WTC11 (cell line): Measurements from ENCODE around the gene IKZF2. TPM values are rescaled to one million over a fixed set of nuclear protein-coding genes. Genes with fewer than 3 reads are reported as not detected.

Experiments used
- ATAC-seq: fragments of 200-7000 bp; cut with Tn5 transposase; 2 replicates; pipeline ENCODE4 v1.10.0; 2021; ENCODE audit warnings: mild to moderate bottlenecking, moderate library complexity
- CTCF ChIA-PET: fragments of 300-600 bp; sonication (Branson Sonifier 250); formaldehyde crosslinking; loops from one replicate; lab custom pipeline; 2021; ENCODE audit warnings: antibody characterized with exemption; lab: Charles Lee
- POLR2A ChIA-PET: fragments of 350-600 bp; sonication (Branson Sonifier 250); formaldehyde crosslinking; loops from one replicate; lab custom pipeline; 2021; ENCODE audit warnings: antibody characterized with exemption; lab: Charles Lee
- DNase-seq: peaks from one replicate; pipeline ENCODE4 v3.0.0; 2021; ENCODE audit warnings: low spot score
- H3K27ac Mint-ChIP-seq: 2 replicates; pipeline ENCODE4 v1.8.0; 2021; ENCODE audit warnings: mixed read lengths
- H3K27me3 Mint-ChIP-seq: 2 replicates; pipeline ENCODE4 v1.8.0; 2021; ENCODE audit warnings: low read depth, mild to moderate bottlenecking, moderate library complexity, mixed read lengths
- H3K36me3 Mint-ChIP-seq: 2 replicates; pipeline ENCODE4 v1.8.0; 2021; ENCODE audit warnings: mixed read lengths
- H3K4me1 Mint-ChIP-seq: 2 replicates; pipeline ENCODE4 v1.8.0; 2022; ENCODE audit warnings: mixed read lengths
- H3K4me3 Mint-ChIP-seq: 2 replicates; pipeline ENCODE4 v1.8.0; 2021; ENCODE audit warnings: mild to moderate bottlenecking, moderate library complexity, mixed read lengths
- H3K9me3 Mint-ChIP-seq: 2 replicates; pipeline ENCODE4 v1.8.0; 2021; ENCODE audit warnings: mixed read lengths
- AR ChIP-seq: fragments of 250-450 bp; sonication (Bioruptor Pico); IDR thresholded peaks from 2 replicates; pipeline ENCODE4 v1.9.0; 2021; ENCODE audit warnings: mild to moderate bottlenecking
- CDX4 ChIP-seq: fragments of 250-450 bp; sonication (Bioruptor Pico); IDR thresholded peaks from 2 replicates; pipeline ENCODE4 v1.9.0; 2021; ENCODE audit warnings: moderate library complexity, mild to moderate bottlenecking, inconsistent platforms, borderline replicate concordance
- CTCF ChIP-seq: fragments of 200-600 bp; IDR thresholded peaks from 2 replicates; pipeline ENCODE4 v1.8.0; 2022; ENCODE audit warnings: antibody characterized with exemption
- ERG ChIP-seq: fragments of 250-450 bp; sonication (Bioruptor Pico); IDR thresholded peaks from 2 replicates; pipeline ENCODE4 v1.8.0; 2021; ENCODE audit warnings: mild to moderate bottlenecking
- ESRRA ChIP-seq: sonication (generic); formaldehyde crosslinking; IDR thresholded peaks from 2 replicates; pipeline ENCODE4 v1.8.1; 2022; ENCODE audit warnings: mild to moderate bottlenecking, missing genetic modification reagents, borderline replicate concordance
- ETV6 ChIP-seq: sonication (generic); formaldehyde crosslinking; IDR thresholded peaks from 2 replicates; pipeline ENCODE4 v1.8.1; 2022; ENCODE audit warnings: mild to moderate bottlenecking, missing genetic modification reagents
- FOXJ3 ChIP-seq: sonication (generic); formaldehyde crosslinking; IDR thresholded peaks from 2 replicates; pipeline ENCODE4 v1.9.0; 2021; ENCODE audit warnings: missing genetic modification reagents, mild to moderate bottlenecking, borderline replicate concordance
- GRHL2 ChIP-seq: fragments of 250-450 bp; sonication (Bioruptor Pico); IDR thresholded peaks from 2 replicates; pipeline ENCODE4 v1.8.0; 2022; ENCODE audit warnings: mild to moderate bottlenecking, moderate library complexity; ENCODE audit not compliant: insufficient replicate concordance, severe bottlenecking
- GTF2I ChIP-seq: fragments of 250-450 bp; sonication (Bioruptor Pico); conservative IDR thresholded peaks from 2 replicates; pipeline ENCODE4 v1.4.0; 2021; ENCODE audit warnings: mild to moderate bottlenecking
- HMGA2 ChIP-seq: fragments of 250-450 bp; sonication (Bioruptor Pico); IDR thresholded peaks from 2 replicates; pipeline ENCODE4 v1.4.0; 2021; ENCODE audit warnings: mild to moderate bottlenecking, moderate library complexity
- MAX ChIP-seq: sonication (generic); formaldehyde crosslinking; IDR thresholded peaks from 2 replicates; pipeline ENCODE4 v1.8.0; 2022; ENCODE audit warnings: mild to moderate bottlenecking, missing genetic modification reagents
- NR1H2 ChIP-seq: sonication (generic); formaldehyde crosslinking; IDR thresholded peaks from 2 replicates; pipeline ENCODE4 v1.9.0; 2021; ENCODE audit warnings: mild to moderate bottlenecking, moderate library complexity, missing genetic modification reagents
- PRRX2 ChIP-seq: fragments of 250-450 bp; sonication (Bioruptor Pico); IDR thresholded peaks from 2 replicates; pipeline ENCODE4 v1.8.0; 2021; ENCODE audit warnings: mild to moderate bottlenecking
- SMAD4 ChIP-seq: sonication (generic); formaldehyde crosslinking; IDR thresholded peaks from 2 replicates; pipeline ENCODE4 v1.8.0; 2022; ENCODE audit warnings: mild to moderate bottlenecking, missing genetic modification reagents
- TEAD1 ChIP-seq: sonication (generic); formaldehyde crosslinking; IDR thresholded peaks from 2 replicates; pipeline ENCODE4 v1.8.0; 2022; ENCODE audit warnings: mild to moderate bottlenecking, missing genetic modification reagents
- ZMAT4 ChIP-seq: fragments of 250-450 bp; sonication (Bioruptor Pico); IDR thresholded peaks from 2 replicates; pipeline ENCODE4 v1.9.0; 2021; ENCODE audit warnings: mild to moderate bottlenecking
- ZNF281 ChIP-seq: sonication (generic); formaldehyde crosslinking; IDR thresholded peaks from 2 replicates; pipeline ENCODE4 v1.8.0; 2023; ENCODE audit warnings: mild to moderate bottlenecking, missing genetic modification reagents
- ZNF396 ChIP-seq: fragments of 250-450 bp; sonication (Bioruptor Pico); IDR thresholded peaks from 2 replicates; pipeline ENCODE4 v1.8.0; 2021; ENCODE audit warnings: mild to moderate bottlenecking, moderate library complexity, borderline replicate concordance
- ZNF416 ChIP-seq: fragments of 250-450 bp; sonication (Bioruptor Pico); IDR thresholded peaks from 2 replicates; pipeline ENCODE4 v1.9.0; 2021; ENCODE audit warnings: mild to moderate bottlenecking, inconsistent platforms
- total RNA-seq: library from RNA; stranded (reverse); gene quantifications from 3 replicates; pipeline ENCODE4 v1.2.3, GENCODE V29; 2021

IKZF2 gene
- total RNA-seq, 1 experiment from 2014 or later: 4.2 TPM

- TF ChIP-seq HMGA2: no peak
- TF ChIP-seq FOXJ3 (CRISPR knock-in tag): no peak
- no peak for TF ChIP-seq ZNF281 (CRISPR knock-in tag)
- no peak for TF ChIP-seq GRHL2 (CRISPR knock-in tag)
- no peak for TF ChIP-seq ESRRA
- TF ChIP-seq ERG (CRISPR knock-in tag): no peak
- no peak for TF ChIP-seq ZMAT4 (CRISPR knock-in tag)
- no peak for TF ChIP-seq MAX (CRISPR knock-in tag)
- no peak for TF ChIP-seq CDX4 (CRISPR knock-in tag)
- TF ChIP-seq TEAD1 (CRISPR knock-in tag): no peak
- TF ChIP-seq ZNF396: no peak
- TF ChIP-seq AR (CRISPR knock-in tag): no peak
- no peak for TF ChIP-seq PRRX2 (CRISPR knock-in tag)
- TF ChIP-seq SMAD4 (CRISPR knock-in tag): no peak
- no peak for TF ChIP-seq ZNF416 (CRISPR knock-in tag)
- TF ChIP-seq CTCF: no peak
- TF ChIP-seq ETV6 (CRISPR knock-in tag): no peak
- TF ChIP-seq GTF2I: no peak
- no peak for TF ChIP-seq NR1H2
- TF ChIP-seq, all 79 proteins: peak for 0
- CTCF ChIA-PET: no interaction called here
These were observed 172.3 kb downstream of the IKZF2 start for GRCh38 chr2:212979046-212979612.

More at GRCh38 chr2:212979046-212979612, 172.3 kb downstream of the IKZF2 start:
- ATAC-seq: no peak
- POLR2A ChIA-PET: no interaction called here
- DNase-seq: no peak
- Mint-ChIP-seq H3K27me3 (no peaks in the 10 kb centered on the region), H3K27ac (no peak overlapping the region), H3K9me3 (no peaks in the 10 kb centered on the region), H3K36me3 (no peaks in the 10 kb centered on the region), H3K4me1 (no peaks in the 10 kb centered on the region), H3K4me3 (no peak overlapping the region)
